HCT116 (cell line): ENCODE data around the gene ADORA1. TPM values are rescaled to one million over a fixed set of nuclear protein-coding genes. Genes with fewer than 3 reads are reported as not detected.

Experiments used
- ATAC-seq: fragments of 200-7000 bp; cut with Tn5 transposase; 2 replicates; pipeline ENCODE4 v1.9.1; 2020; ENCODE audit warnings: mild to moderate bottlenecking, moderate library complexity
- BruUV-seq: library from RNA; stranded (reverse); fragments of 400-500 nt; replicated peaks from 2 replicates; lab custom pipeline; 2021; lab: Mats Ljungman, UMichigan
- CTCF ChIA-PET: fragments of 300-600 bp; sonication (Branson Sonifier 250); formaldehyde crosslinking; loops from one replicate; lab custom pipeline; 2021; ENCODE audit warnings: antibody characterized with exemption; lab: Charles Lee
- POLR2A ChIA-PET: fragments of 300-600, 350-600 bp; sonication (Branson Sonifier 250); formaldehyde crosslinking; loops from one replicate; lab custom pipeline; 2021; ENCODE audit warnings: antibody characterized with exemption; lab: Charles Lee
- RAD21 ChIA-PET, 2 experiments: fragments of 300-600 bp; sonication (Branson Sonifier 250); formaldehyde crosslinking; loops; one replicate each; lab custom pipeline; 2023; ENCODE audit warnings: low total read pairs in 2 of 2; ENCODE audit not compliant: uncharacterized antibody in 2 of 2, unreplicated experiment in 2 of 2, low non-redundant PET in 1 of 2; lab: Charles Lee
- DNase-seq: peaks from one replicate; pipeline ENCODE4 v3.0.0-alpha.2; 2010; ENCODE audit warnings: low read depth, low spot score
- H2AFZ ChIP-seq: fragments of 200-600 bp; shearing (Covaris generic), sonication (generic); 2 replicates; pipeline ENCODE4 v1.6.1; 2017; ENCODE audit warnings: low read depth, mixed run types, mixed read lengths, antibody characterized with exemption, low read length; ENCODE audit not compliant: poor library complexity, severe bottlenecking
- H3K27ac ChIP-seq: 2 replicates; pipeline ENCODE4 v1.5.1; 2012; ENCODE audit warnings: low read depth, low read length
- H3K27me3 ChIP-seq: fragments of 200-600 bp; sonication (generic); 2 replicates; pipeline ENCODE4 v1.6.1; 2016; ENCODE audit warnings: mixed run types, low read length, mixed read lengths; ENCODE audit not compliant: insufficient read depth
- H3K36me3 ChIP-seq, 2 experiments: fragments of 200-500 bp in 1 of 2; fragments of 200-600 bp in 1 of 2; sonication (Bioruptor generic) in 1 of 2; sonication (generic) in 1 of 2; 2 replicates each; pipeline versions ENCODE4 v1.5.1 to v1.6.1; 2014 to 2016; ENCODE audit warnings: low read length in 2 of 2, inconsistent platforms in 1 of 2, mixed read lengths in 1 of 2, mixed run types in 1 of 2; ENCODE audit not compliant: insufficient read depth in 2 of 2, control insufficient read depth in 1 of 2
- H3K4me1 ChIP-seq, 2 experiments: fragments of 200-600 bp in 1 of 2; sonication (generic) in 1 of 2; 2 replicates each; pipeline versions ENCODE4 v1.5.1 to v1.6.1; 2012 to 2017; ENCODE audit warnings: low read length in 2 of 2, inconsistent platforms in 1 of 2, mild to moderate bottlenecking in 1 of 2, mixed read lengths in 1 of 2, mixed run types in 1 of 2, moderate library complexity in 1 of 2; ENCODE audit not compliant: insufficient read depth in 2 of 2, control insufficient read depth in 1 of 2
- H3K4me2 ChIP-seq: fragments of 200-600 bp; sonication (generic); 2 replicates; pipeline ENCODE4 v1.6.1; 2017; ENCODE audit warnings: mixed run types, low read length, mixed read lengths
- H3K4me3 ChIP-seq, 2 experiments: fragments of 200-600 bp in 1 of 2; sonication (generic) in 1 of 2; replicated peaks in 1 of 2; 2 replicates each; pipeline ENCODE4 v1.5.1; 2011 to 2016; ENCODE audit warnings: low read length in 2 of 2, control low read depth in 1 of 2, low read depth in 1 of 2, mild to moderate bottlenecking in 1 of 2, mixed read lengths in 1 of 2, mixed run types in 1 of 2
- H3K79me2 ChIP-seq: fragments of 200-600 bp; sonication (generic); 2 replicates; pipeline ENCODE4 v1.6.1; 2017; ENCODE audit warnings: mild to moderate bottlenecking, mixed run types, low read length, moderate library complexity, mixed read lengths; ENCODE audit not compliant: insufficient read depth
- H3K9ac ChIP-seq: fragments of 200-600 bp; sonication (generic); 2 replicates; pipeline ENCODE4 v1.6.1; 2016; ENCODE audit warnings: low read length, mixed read lengths
- H3K9me2 ChIP-seq: fragments of 200-600 bp; sonication (generic), shearing (Covaris generic); 2 replicates; pipeline ENCODE4 v1.6.1; 2017; ENCODE audit warnings: mixed run types, mild to moderate bottlenecking, moderate library complexity; ENCODE audit not compliant: insufficient read depth
- H3K9me3 ChIP-seq, 2 experiments: fragments of 200-500 bp in 1 of 2; fragments of 200-600 bp in 1 of 2; sonication (Bioruptor generic) in 1 of 2; sonication (generic) in 1 of 2; 2 replicates each; pipeline ENCODE4 v1.6.1; 2014 to 2017; ENCODE audit warnings: low read length in 2 of 2, mixed read lengths in 2 of 2, inconsistent platforms in 1 of 2, low read depth in 1 of 2, mild to moderate bottlenecking in 1 of 2, mixed run types in 1 of 2, moderate library complexity in 1 of 2; ENCODE audit not compliant: control insufficient read depth in 1 of 2, insufficient read depth in 1 of 2
- H4K20me1 ChIP-seq: fragments of 200-600 bp; sonication (generic), shearing (Covaris generic); 2 replicates; pipeline ENCODE4 v1.6.1; 2017; ENCODE audit warnings: mixed run types, mild to moderate bottlenecking, moderate library complexity; ENCODE audit not compliant: insufficient read depth
- CBX3 ChIP-seq: IDR thresholded peaks from 2 replicates; pipeline ENCODE4 v1.6.1; 2012; ENCODE audit warnings: low read depth
- CTCF ChIP-seq, 3 experiments: fragments of 200-600 bp in 1 of 3; sonication (generic) in 1 of 3; IDR thresholded peaks in 2 of 3; conservative IDR thresholded peaks in 1 of 3; 2 replicates each; pipeline ENCODE4 v1.5.1; 2012 to 2017; ENCODE audit warnings: low read depth in 2 of 3, low read length in 2 of 3, antibody characterized with exemption in 1 of 3, borderline replicate concordance in 1 of 3, control low read depth in 1 of 3, mild to moderate bottlenecking in 1 of 3, mixed read lengths in 1 of 3, mixed run types in 1 of 3, moderate library complexity in 1 of 3; ENCODE audit not compliant: insufficient read depth in 1 of 3
- EGR1 ChIP-seq: IDR thresholded peaks from 2 replicates; pipeline ENCODE4 v1.6.1; 2012; ENCODE audit warnings: low read depth
- ELF1 ChIP-seq: IDR thresholded peaks from 2 replicates; pipeline ENCODE4 v1.6.1; 2012; ENCODE audit warnings: low read depth, borderline replicate concordance
- EZH2phosphoT487 ChIP-seq: fragments of 200-600 bp; IDR thresholded peaks from 2 replicates; pipeline ENCODE4 v1.6.1; 2018; ENCODE audit warnings: antibody characterized with exemption, borderline replicate concordance
- FOSL1 ChIP-seq: IDR thresholded peaks from 2 replicates; pipeline ENCODE4 v1.6.1; 2012; ENCODE audit warnings: low read depth
- JUND ChIP-seq: IDR thresholded peaks from 2 replicates; pipeline ENCODE4 v1.6.1; 2012
- RAD21 ChIP-seq: IDR thresholded peaks from 2 replicates; pipeline ENCODE4 v1.6.1; 2012; ENCODE audit warnings: low read depth, mild to moderate bottlenecking
- REST ChIP-seq: IDR thresholded peaks from 2 replicates; pipeline ENCODE4 v1.6.1; 2012; ENCODE audit warnings: low read depth
- SIN3A ChIP-seq: IDR thresholded peaks from 2 replicates; pipeline ENCODE4 v1.6.1; 2012; ENCODE audit warnings: low read depth
- SP1 ChIP-seq: IDR thresholded peaks from 2 replicates; pipeline ENCODE4 v1.6.1; 2012; ENCODE audit warnings: low read depth
- ZFX ChIP-seq: fragments of 450-650 bp; IDR thresholded peaks from 2 replicates; pipeline ENCODE4 v1.6.1; 2017
- ZNF274 ChIP-seq: fragments of 200-500 bp; sonication (Bioruptor generic); IDR thresholded peaks from 2 replicates; pipeline ENCODE4 v1.6.1; 2014; ENCODE audit warnings: mild to moderate bottlenecking, low read depth, low read length, inconsistent platforms
- intact Hi-C: fragments of 100-400 bp; cut with micrococcal nuclease; formaldehyde crosslinking; loops from 2 replicates; pipeline ENCODE4 v1.10.0; 2022
- total RNA-seq: library from RNA; stranded (reverse); gene quantifications from one replicate; pipeline ENCODE4 v1.2.1, GENCODE V29; 2021; ENCODE audit not compliant: unreplicated experiment

Gene ADORA1
- total RNA-seq, 1 experiment from 2014 or later = 2.8 TPM

GRCh38 chr1:203151362-203152157, 24.0 kb downstream of the ADORA1 start:
- Histone ChIP-seq H3K36me3 (no peaks in the 10 kb centered on the region), H3K79me2 (no peaks in the 10 kb centered on the region), H3K9ac (no peak overlapping the region), H3K27ac (no peak overlapping the region), H3K27me3 (no peaks in the 10 kb centered on the region), H3K4me1 (peaks cover 3 to 33% of the 10 kb centered on the region in 2 experiments; a peak in 3 of 4 replicates), H3K4me2 (no peak overlapping the region), H3K9me3 (no peaks in the 10 kb centered on the region), H3K4me3 (no peak overlapping the region), H4K20me1 (no peaks in the 10 kb centered on the region), H2AFZ (no peak overlapping the region), H3K9me2 (no peaks in the 10 kb centered on the region)
- ATAC-seq (no peak), DNase-seq (no peak)
- RAD21 ChIA-PET = no interaction called here
- POLR2A ChIA-PET = no interaction called here
- BruUV-seq = no TSS peak
- intact Hi-C loops = no loop called here
- CTCF ChIA-PET = no interaction called here
- no peak for TF ChIP-seq REST
- TF ChIP-seq FOSL1 = no peak
- no peak for TF ChIP-seq EZH2phosphoT487
- no peak for TF ChIP-seq ELF1
- no peak for TF ChIP-seq CBX3
- TF ChIP-seq JUND = no peak
- no peak for TF ChIP-seq ZNF274
- TF ChIP-seq CTCF (IDR thresholded peaks at IDR 0.05 in 2 of 3, conservative IDR thresholded peaks at IDR 0.05 in 1 of 3; ENCODE audit: borderline replicate concordance in 1 of 3, insufficient read depth in 1 of 3, low read depth in 2 of 3, low read length in 2 of 3) = no peak
- TF ChIP-seq EGR1 = no peak
- TF ChIP-seq SP1 = no peak
- TF ChIP-seq RAD21 = no peak
- no peak for TF ChIP-seq ZFX
- no peak for TF ChIP-seq SIN3A
